Large intestine (tissue), 3 donors: ENCODE data around the gene DENND1A. TPM values are rescaled to one million over a fixed set of nuclear protein-coding genes. Genes with fewer than 3 reads are reported as not detected.

Experiments
- DNase-seq, 2 donors: peaks; one replicate each; pipeline versions ENCODE4 v3.0.0 to v3.0.0-alpha.2; 2013
- H3K27ac ChIP-seq: one replicate; pipeline ENCODE4 v1.5.1; 2013; ENCODE audit warnings: low read length
- H3K27me3 ChIP-seq: 2 replicates; pipeline ENCODE4 v1.6.1; 2013; ENCODE audit warnings: low read length; ENCODE audit not compliant: control insufficient read depth, insufficient read depth
- H3K36me3 ChIP-seq: 2 replicates; pipeline ENCODE4 v1.6.1; 2013; ENCODE audit warnings: low read length; ENCODE audit not compliant: control insufficient read depth, insufficient read depth
- H3K4me1 ChIP-seq: one replicate; pipeline ENCODE4 v1.6.1; 2013; ENCODE audit warnings: low read length; ENCODE audit not compliant: control insufficient read depth, insufficient read depth
- H3K4me3 ChIP-seq: one replicate; pipeline ENCODE4 v1.5.1; 2013; ENCODE audit warnings: low read length
- H3K9me3 ChIP-seq: one replicate; pipeline ENCODE4 v1.6.1; 2013; ENCODE audit warnings: mild to moderate bottlenecking, low read depth, low read length, moderate library complexity; ENCODE audit not compliant: control insufficient read depth
- WGBS: methylation state at CpG from one replicate; pipeline ENCODE4 v1.1.5; 2013; ENCODE audit warnings: low lambda C conversion rate; ENCODE audit not compliant: insufficient coverage; 5-methylcytosine and 5-hydroxymethylcytosine counted together
- polyA plus RNA-seq: library from polyadenylated mRNA; unstranded; fragments of 120-200 nt; gene quantifications from one replicate; pipeline ENCODE4 v1.2.1, GENCODE V29; 2013

DENND1A gene
- polyA plus RNA-seq, 1 donor, result 29.7 TPM

DNA sequence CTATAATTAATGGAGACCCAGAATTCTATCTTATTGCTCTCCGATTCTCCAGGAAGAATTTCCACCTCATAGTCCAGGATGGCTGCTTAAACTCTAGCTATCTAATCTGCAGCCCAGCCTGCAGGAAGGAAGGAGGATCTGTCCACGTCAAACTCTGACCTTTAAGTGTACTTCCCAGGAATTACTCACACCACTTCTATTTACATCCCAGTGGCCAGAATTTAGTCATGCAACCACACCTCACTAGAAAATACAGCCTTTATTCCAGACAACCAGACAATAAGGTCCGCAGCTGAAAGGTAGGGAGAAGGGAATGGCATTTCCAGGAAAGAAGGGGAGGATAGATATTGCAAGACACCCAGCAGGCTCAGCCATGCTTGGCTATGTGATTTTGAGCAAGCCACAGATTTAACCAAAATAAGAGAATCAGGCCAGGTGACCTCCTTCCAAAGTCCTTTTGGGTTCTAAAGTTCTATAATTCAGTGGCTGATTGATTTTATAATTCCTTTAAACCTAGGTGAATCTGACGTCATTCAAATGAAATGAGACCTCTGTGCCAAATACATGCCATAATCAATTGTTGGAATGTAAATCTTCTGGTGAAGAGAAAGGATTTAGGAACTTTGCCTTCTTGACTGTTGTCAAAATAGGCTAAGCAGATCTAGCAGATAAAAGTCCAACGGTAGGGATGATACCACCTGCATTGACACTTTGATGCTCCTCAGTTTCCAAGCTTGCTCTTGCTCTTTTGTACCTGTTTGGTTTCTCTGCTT, 3.7 kb upstream of the DENND1A start:
- no peaks in the 10 kb centered on the region for H3K9me3 ChIP-seq
- no peak overlapping the region for H3K4me3 ChIP-seq
- no peaks in the 10 kb centered on the region for H3K36me3 ChIP-seq
- 60% methylated on average over 1 of the region's 5 CpGs for WGBS
- H3K27me3 ChIP-seq, result peaks cover 15% of the 10 kb centered on the region
- no peak for DNase-seq
- no peak overlapping the region for H3K27ac ChIP-seq
- no peaks in the 10 kb centered on the region for H3K4me1 ChIP-seq

- Histone ChIP-seq H3K4me1 (peaks cover 27% of the 10 kb centered on the region), H3K27me3 (peaks cover 8% of the 10 kb centered on the region), H3K4me3 (peak overlapping the region; percentile 67), H3K27ac (peak overlapping the region; percentile 90), H3K36me3 (no peaks in the 10 kb centered on the region), H3K9me3 (no peaks in the 10 kb centered on the region)
- no CpG with 5 or more reads among the region's 50 CpGs for WGBS
- peak; percentile 87 to 93 for DNase-seq
These were observed 603 bp downstream of the DENND1A start for GRCh38 chr9:123929177-123929869.

DNA sequence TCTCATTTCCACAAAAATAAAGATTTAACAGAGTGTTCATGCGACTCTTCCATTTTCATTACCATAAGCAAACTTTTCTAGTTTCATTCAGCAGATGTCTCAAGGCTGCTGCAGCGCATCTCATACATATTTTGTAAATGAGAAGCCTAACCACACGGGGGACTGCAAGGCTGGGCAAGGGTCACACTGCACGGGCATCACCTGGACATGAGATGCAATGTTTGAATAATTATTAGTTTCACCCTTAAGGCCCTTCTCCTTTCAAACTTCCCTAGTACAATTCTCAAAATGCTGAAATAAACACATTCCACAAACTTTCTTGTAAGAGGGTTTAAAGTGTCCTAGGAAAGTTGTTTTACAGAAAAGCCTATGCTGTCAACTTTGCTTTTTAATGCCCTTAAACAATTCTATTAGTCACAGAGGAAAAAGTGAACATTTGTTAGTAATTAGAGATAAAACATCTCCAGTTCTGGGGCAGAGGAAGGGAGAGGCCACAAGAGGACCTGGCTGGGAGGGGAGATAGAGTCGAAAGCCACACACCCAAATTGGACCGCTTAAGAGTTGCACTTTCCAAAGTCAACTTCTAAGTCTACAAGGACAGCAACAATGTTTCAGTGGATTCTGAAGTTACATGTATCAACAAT, 1.3 kb downstream of the DENND1A start:
- Histone ChIP-seq H3K9me3 (no peaks in the 10 kb centered on the region), H3K27me3 (peaks cover 5% of the 10 kb centered on the region), H3K36me3 (no peaks in the 10 kb centered on the region), H3K4me3 (peak overlapping the region; percentile 67), H3K4me1 (peaks cover 30% of the 10 kb centered on the region), H3K27ac (peak overlapping the region; percentile 90)
- WGBS, result no CpG with 5 or more reads among the region's 6 CpGs
- peak; percentile 20 to 49 for DNase-seq

GRCh38 chr9:123927625-123928532, 2.0 kb downstream of the DENND1A start:
- Histone ChIP-seq H3K27me3 (peaks cover 2% of the 10 kb centered on the region), H3K27ac (peak overlapping the region; percentile 90), H3K36me3 (no peaks in the 10 kb centered on the region), H3K4me3 (peak overlapping the region; percentile 67), H3K4me1 (peaks cover 37% of the 10 kb centered on the region), H3K9me3 (no peaks in the 10 kb centered on the region)
- DNase-seq, result peak; percentile 82 to 94
- 44% methylated on average over 2 of the region's 5 CpGs for WGBS

GRCh38 chr9:123926941-123927340, 3.0 kb downstream of the DENND1A start:
- no peak for DNase-seq
- no peaks in the 10 kb centered on the region for H3K9me3 ChIP-seq
- WGBS, result 80% methylated on average over 2 of the region's 5 CpGs
- H3K36me3 ChIP-seq, result no peaks in the 10 kb centered on the region
- H3K27me3 ChIP-seq, result peaks cover 2% of the 10 kb centered on the region
- H3K4me3 ChIP-seq, result no peak overlapping the region
- peak overlapping the region; percentile 90 for H3K27ac ChIP-seq
- peaks cover 44% of the 10 kb centered on the region for H3K4me1 ChIP-seq

GRCh38 chr9:123925819-123926218, 4.1 kb downstream of the DENND1A start:
- DNase-seq, result peak; percentile 48 to 75
- Histone ChIP-seq H3K4me3 (no peak overlapping the region), H3K27me3 (peaks cover 2% of the 10 kb centered on the region), H3K27ac (peak overlapping the region; percentile 90), H3K4me1 (peaks cover 54% of the 10 kb centered on the region), H3K9me3 (no peaks in the 10 kb centered on the region), H3K36me3 (no peaks in the 10 kb centered on the region)
- no CpG with 5 or more reads among the region's 2 CpGs for WGBS

DNA sequence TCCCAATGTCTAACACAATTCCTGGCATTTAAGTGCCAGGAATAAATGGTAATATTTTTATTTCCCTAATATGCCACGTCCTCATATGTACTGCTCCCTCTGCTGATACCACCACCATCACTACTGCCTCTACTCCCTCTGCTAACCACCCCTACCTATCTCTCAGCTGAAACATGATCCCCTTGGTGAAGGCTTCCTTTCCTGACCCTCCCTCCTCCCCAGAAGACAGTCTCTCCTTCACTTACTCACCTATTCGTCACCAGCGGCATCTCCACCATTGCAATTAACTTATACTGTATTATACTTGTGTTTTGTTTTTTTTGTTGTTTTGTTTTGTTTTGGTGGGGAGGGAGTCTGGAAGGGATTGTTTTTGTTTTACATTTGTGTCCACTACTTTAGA, 4.8 kb downstream of the DENND1A start:
- 67% methylated on average over 2 of the region's 3 CpGs for WGBS
- Histone ChIP-seq H3K4me3 (no peak overlapping the region), H3K9me3 (no peaks in the 10 kb centered on the region), H3K27ac (peak overlapping the region; percentile 90), H3K4me1 (peaks cover 54% of the 10 kb centered on the region), H3K27me3 (no peaks in the 10 kb centered on the region), H3K36me3 (no peaks in the 10 kb centered on the region)
- no peak for DNase-seq

DNA sequence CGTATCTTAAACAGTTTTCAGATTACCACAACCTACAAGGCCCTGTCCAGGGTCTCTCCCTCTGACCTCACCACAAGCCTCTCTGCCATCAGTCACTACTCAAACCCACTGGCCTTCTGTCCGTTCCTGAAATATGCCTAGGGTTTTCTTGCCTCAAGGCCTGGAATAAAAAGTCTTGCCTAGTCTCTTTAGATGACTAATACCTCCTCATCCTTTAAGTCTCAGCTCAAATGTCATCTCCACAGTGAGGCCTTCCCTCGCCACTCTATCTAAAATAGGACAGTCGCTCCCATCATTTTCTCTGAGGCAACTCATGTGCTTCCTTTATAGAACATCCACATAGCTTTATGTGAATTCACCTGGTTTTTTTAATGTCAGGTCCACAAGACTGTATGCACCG, 5.2 kb downstream of the DENND1A start:
- Histone ChIP-seq H3K4me3 (no peak overlapping the region), H3K4me1 (peaks cover 54% of the 10 kb centered on the region), H3K27ac (no peak overlapping the region), H3K27me3 (no peaks in the 10 kb centered on the region), H3K9me3 (no peaks in the 10 kb centered on the region), H3K36me3 (no peaks in the 10 kb centered on the region)
- DNase-seq, result no peak
- WGBS, result 100% methylated on average over 3 of the region's 5 CpGs

DNA sequence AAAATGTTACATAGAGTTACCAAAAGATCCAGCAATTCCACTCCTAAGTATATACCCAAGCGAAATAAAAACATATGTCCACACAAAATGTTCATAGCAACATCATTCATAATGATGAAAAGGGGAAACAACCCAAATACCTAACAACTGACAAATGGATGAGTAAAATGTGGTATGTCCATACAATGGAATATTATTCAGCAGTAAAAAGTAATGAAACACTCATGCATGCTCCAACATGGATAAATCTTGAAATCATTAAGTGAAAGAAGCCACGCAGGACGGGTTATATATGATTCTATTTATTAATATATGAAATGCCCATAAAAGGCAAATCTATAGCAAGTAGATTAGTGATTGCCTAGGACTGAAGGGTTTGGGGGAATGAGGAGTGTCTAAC, 6.0 kb downstream of the DENND1A start:
- H3K4me1 ChIP-seq, result peaks cover 54% of the 10 kb centered on the region
- no CpG with 5 or more reads among the region's 3 CpGs for WGBS
- H3K4me3 ChIP-seq, result no peak overlapping the region
- H3K36me3 ChIP-seq, result no peaks in the 10 kb centered on the region
- H3K27ac ChIP-seq, result no peak overlapping the region
- no peaks in the 10 kb centered on the region for H3K27me3 ChIP-seq
- no peak for DNase-seq
- H3K9me3 ChIP-seq, result no peaks in the 10 kb centered on the region

GRCh38 chr9:123923377-123923776, 6.5 kb downstream of the DENND1A start:
- H3K27me3 ChIP-seq, result no peaks in the 10 kb centered on the region
- H3K9me3 ChIP-seq, result no peaks in the 10 kb centered on the region
- peaks cover 53% of the 10 kb centered on the region for H3K4me1 ChIP-seq
- WGBS, result 40% methylated on average over 1 of the region's 4 CpGs
- H3K4me3 ChIP-seq, result no peak overlapping the region
- DNase-seq, result no peak
- H3K36me3 ChIP-seq, result no peaks in the 10 kb centered on the region
- peak overlapping the region; percentile 72 for H3K27ac ChIP-seq
